PC-3 (cell line): ENCODE results near the gene JPH4.

ENCODE experiments used
- EZH2 ChIP-seq: fragments of 300-600 bp; sonication (generic); IDR thresholded peaks from one replicate; pipeline ENCODE4 v1.6.1; 2017; ENCODE audit warnings: antibody characterized with exemption, mild to moderate bottlenecking, low read length; ENCODE audit not compliant: unreplicated experiment
- EZH2phosphoT487 ChIP-seq: fragments of 300-600 bp; sonication (generic); IDR thresholded peaks from 2 replicates; pipeline ENCODE4 v1.6.1; 2018; ENCODE audit warnings: mild to moderate bottlenecking, antibody characterized with exemption, low read length, borderline replicate concordance
- TF ChIP-seq, protein P1 (sequence below): fragments of 300-600 bp; sonication (generic); conservative IDR thresholded peaks from 2 replicates; pipeline ENCODE4 v1.5.1; 2017; ENCODE audit warnings: antibody characterized with exemption, low read depth, mild to moderate bottlenecking, low read length

DNA sequence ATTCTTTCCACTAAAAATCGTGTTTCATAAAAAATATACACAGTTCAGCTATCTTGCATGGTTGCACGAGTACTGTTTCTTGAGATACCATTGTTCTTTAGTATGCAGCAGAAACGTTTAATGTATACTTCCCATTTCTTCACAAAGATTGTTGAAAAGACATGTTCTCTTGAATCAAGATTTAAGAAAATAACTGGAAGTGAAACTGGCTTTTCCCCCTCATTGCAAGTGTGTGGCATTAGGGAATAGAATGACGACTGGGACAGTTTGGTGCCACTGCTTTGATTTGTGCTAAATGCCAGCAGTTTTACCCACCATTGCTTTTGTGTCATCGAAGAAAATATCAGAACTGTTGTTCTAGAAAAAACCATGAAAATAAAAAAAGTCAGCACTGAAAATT, 37.3 kb upstream of the JPH4 start:
- TF ChIP-seq, protein P1, sequence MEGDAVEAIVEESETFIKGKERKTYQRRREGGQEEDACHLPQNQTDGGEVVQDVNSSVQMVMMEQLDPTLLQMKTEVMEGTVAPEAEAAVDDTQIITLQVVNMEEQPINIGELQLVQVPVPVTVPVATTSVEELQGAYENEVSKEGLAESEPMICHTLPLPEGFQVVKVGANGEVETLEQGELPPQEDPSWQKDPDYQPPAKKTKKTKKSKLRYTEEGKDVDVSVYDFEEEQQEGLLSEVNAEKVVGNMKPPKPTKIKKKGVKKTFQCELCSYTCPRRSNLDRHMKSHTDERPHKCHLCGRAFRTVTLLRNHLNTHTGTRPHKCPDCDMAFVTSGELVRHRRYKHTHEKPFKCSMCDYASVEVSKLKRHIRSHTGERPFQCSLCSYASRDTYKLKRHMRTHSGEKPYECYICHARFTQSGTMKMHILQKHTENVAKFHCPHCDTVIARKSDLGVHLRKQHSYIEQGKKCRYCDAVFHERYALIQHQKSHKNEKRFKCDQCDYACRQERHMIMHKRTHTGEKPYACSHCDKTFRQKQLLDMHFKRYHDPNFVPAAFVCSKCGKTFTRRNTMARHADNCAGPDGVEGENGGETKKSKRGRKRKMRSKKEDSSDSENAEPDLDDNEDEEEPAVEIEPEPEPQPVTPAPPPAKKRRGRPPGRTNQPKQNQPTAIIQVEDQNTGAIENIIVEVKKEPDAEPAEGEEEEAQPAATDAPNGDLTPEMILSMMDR, result no peak
- TF ChIP-seq EZH2 (no peak), EZH2phosphoT487 (no peak)
